Gastrocnemius medialis (tissue), 4 donors: ENCODE data around the gene HS2ST1. TPM values are rescaled to one million over a fixed set of nuclear protein-coding genes. Genes with fewer than 3 reads are reported as not detected.
"Not testable (repeated sequence)": the region's sequence is repeated elsewhere in the genome, so short reads cannot be mapped to it uniquely, and the experiment has no call there.

Source experiments
- ATAC-seq, 2 donors: fragments of 150-250 bp; one replicate each; pipeline ENCODE4 v1.9.1; 2016
- DNase-seq, 2 donors: peaks; one replicate each; pipeline ENCODE4 v3.0.0-alpha.2; 2019
- H3K27ac ChIP-seq, 4 donors: fragments of 200-600 bp; sonication (generic); 1 replicate in 1 of 4; 2 replicates in 3 of 4; pipeline ENCODE4 v1.5.1; 2016 to 2018; ENCODE audit warnings: mild to moderate bottlenecking in 2 of 4, moderate library complexity in 1 of 4
- H3K27me3 ChIP-seq, 3 donors: fragments of 200-600 bp; sonication (generic) in 2 of 3; 1 replicate in 1 of 3; 2 replicates in 2 of 3; pipeline versions ENCODE4 v1.5.1 to v1.6.0; 2016 to 2019; ENCODE audit warnings: mild to moderate bottlenecking in 1 of 3, moderate library complexity in 1 of 3
- H3K36me3 ChIP-seq, 2 donors: fragments of 200-600 bp; sonication (generic) in 1 of 2; one replicate each; pipeline ENCODE4 v1.5.1; 2017 to 2018
- H3K4me1 ChIP-seq, 2 donors: fragments of 200-600 bp; sonication (generic) in 1 of 2; one replicate each; pipeline ENCODE4 v1.5.1; 2016 to 2017; ENCODE audit warnings: mild to moderate bottlenecking in 2 of 2
- H3K4me3 ChIP-seq, 4 donors: fragments of 200-600 bp; sonication (generic) in 3 of 4; 1 replicate in 1 of 4; 2 replicates in 3 of 4; pipeline ENCODE4 v1.5.1; 2016 to 2019; ENCODE audit warnings: mild to moderate bottlenecking in 2 of 4
- H3K9me3 ChIP-seq, 3 donors: fragments of 200-600 bp; sonication (generic) in 2 of 3; 1 replicate in 1 of 3; 2 replicates in 2 of 3; pipeline ENCODE4 v1.5.1; 2016 to 2019
- CTCF ChIP-seq, 5 experiments: fragments of 450-650 bp in 3 of 5; fragments of 200-600 bp in 2 of 5; sonication (generic) in 2 of 5; IDR thresholded peaks in 4 of 5; conservative IDR thresholded peaks in 1 of 5; 1 replicate in 4 of 5; 2 replicates in 1 of 5; pipeline ENCODE4 v1.5.1; 2016 to 2019; ENCODE audit warnings: antibody characterized with exemption in 5 of 5, mild to moderate bottlenecking in 3 of 5, moderate library complexity in 3 of 5
- POLR2A ChIP-seq, 2 donors: fragments of 450-650 bp; IDR thresholded peaks; one replicate each; pipeline ENCODE4 v1.6.1; 2017; ENCODE audit warnings: antibody characterized with exemption in 2 of 2, mild to moderate bottlenecking in 2 of 2, moderate library complexity in 2 of 2
- in situ Hi-C, 4 donors: fragments of 200-750 bp; cut with MboI; loops; one replicate each; pipeline versions ENCODE4 v1.15.0 to v1.8.0; 2017; ENCODE audit warnings: low sequenced_read_pairs in 4 of 4
- intact Hi-C: fragments of 100-400 bp; cut with DNase I; formaldehyde crosslinking; loops from one replicate; pipeline ENCODE4 v1.15.1; 2023; ENCODE audit warnings: low total_unique reads
- total RNA-seq, 4 donors: library from RNA; depleted of rRNA; stranded (reverse); fragments of >200 nt; gene quantifications; one replicate each; pipeline versions ENCODE4 v1.1.0 to v1.2.3, GENCODE V29; 2016

HS2ST1 gene
- total RNA-seq, 4 donors from 2014 or later: 4.1 to 8.2 (median 6.8) TPM

- ATAC-seq: no peak
- Histone ChIP-seq H3K4me3 (no peak overlapping the region), H3K36me3 (no peaks in the 10 kb centered on the region), H3K27me3 (no peaks in the 10 kb centered on the region), H3K9me3 (no peaks in the 10 kb centered on the region), H3K27ac (no peak overlapping the region), H3K4me1 (peaks cover 0 to 12% of the 10 kb centered on the region in 2 donors)
- TF ChIP-seq CTCF (IDR thresholded peaks at IDR 0.05 in 4 of 5, conservative IDR thresholded peaks at IDR 0.05 in 1 of 5) (no peak), POLR2A (IDR thresholded peaks at IDR 0.05) (no peak)
- in situ Hi-C loops (no loop called here), intact Hi-C loops (no loop called here)
- DNase-seq: no peak
Measured at GRCh38 chr1:87023326-87023725, 108.9 kb downstream of the HS2ST1 start.

- DNase-seq (no peak), ATAC-seq (peak; percentile 63 to 64)
- TF ChIP-seq CTCF (IDR thresholded peaks at IDR 0.05 in 4 of 5, conservative IDR thresholded peaks at IDR 0.05 in 1 of 5): peak in 4 of 5 experiments; percentile 13 to 39 (median 30)
- TF ChIP-seq POLR2A (IDR thresholded peaks at IDR 0.05): no peak
- Histone ChIP-seq H3K4me3 (no peak overlapping the region), H3K9me3 (no peaks in the 10 kb centered on the region), H3K27me3 (no peaks in the 10 kb centered on the region), H3K27ac (no peak overlapping the region), H3K36me3 (no peaks in the 10 kb centered on the region), H3K4me1 (peaks cover 0 to 7% of the 10 kb centered on the region in 2 donors)
- in situ Hi-C loops: no loop called here
- intact Hi-C loops: no loop called here
Measured at GRCh38 chr1:87024936-87025540, 110.6 kb downstream of the HS2ST1 start.

- H3K27ac ChIP-seq, H3K4me3 ChIP-seq, DNase-seq, in situ Hi-C loops, H3K27me3 ChIP-seq, ATAC-seq, H3K36me3 ChIP-seq, H3K9me3 ChIP-seq, H3K4me1 ChIP-seq, intact Hi-C loops: not testable (repeated sequence)
Measured at GRCh38 chr1:87027561-87027960, 113.1 kb downstream of the HS2ST1 start.

- TF ChIP-seq POLR2A (IDR thresholded peaks at IDR 0.05): no peak
- no peak for TF ChIP-seq CTCF (IDR thresholded peaks at IDR 0.05 in 4 of 5, conservative IDR thresholded peaks at IDR 0.05 in 1 of 5)
- H3K4me3 ChIP-seq: no peak overlapping the region
- peaks cover 0 to 7% of the 10 kb centered on the region in 2 donors for H3K4me1 ChIP-seq
- no peaks in the 10 kb centered on the region for H3K36me3 ChIP-seq
- H3K27me3 ChIP-seq: no peaks in the 10 kb centered on the region
- intact Hi-C loops: no loop called here
- H3K27ac ChIP-seq: no peak overlapping the region
- DNase-seq: no peak
- H3K9me3 ChIP-seq: no peaks in the 10 kb centered on the region
- no peak for ATAC-seq
- in situ Hi-C loops: no loop called here
Measured at GRCh38 chr1:87028576-87028975, 114.1 kb downstream of the HS2ST1 start.

- Histone ChIP-seq H3K36me3 (no peaks in the 10 kb centered on the region), H3K4me3 (no peak overlapping the region), H3K27ac (no peak overlapping the region), H3K4me1 (peaks cover 0 to 7% of the 10 kb centered on the region in 2 donors), H3K27me3 (no peaks in the 10 kb centered on the region), H3K9me3 (no peaks in the 10 kb centered on the region)
- ATAC-seq (no peak), DNase-seq (no peak)
- intact Hi-C loops: no loop called here
- no peak for TF ChIP-seq CTCF (IDR thresholded peaks at IDR 0.05 in 4 of 5, conservative IDR thresholded peaks at IDR 0.05 in 1 of 5)
- no peak for TF ChIP-seq POLR2A (IDR thresholded peaks at IDR 0.05)
- in situ Hi-C loops: no loop called here
Measured at GRCh38 chr1:87030740-87031690, 116.6 kb downstream of the HS2ST1 start.
